HG03460 (cell line): Measurements from ENCODE around the gene JMJD1C.

Experiments used
- ATAC-seq: cut with Tn5 transposase; IDR thresholded peaks from one replicate; pipeline ENCODE4 v1.9.1; 2021; ENCODE audit not compliant: unreplicated experiment

The JMJD1C gene

DNA sequence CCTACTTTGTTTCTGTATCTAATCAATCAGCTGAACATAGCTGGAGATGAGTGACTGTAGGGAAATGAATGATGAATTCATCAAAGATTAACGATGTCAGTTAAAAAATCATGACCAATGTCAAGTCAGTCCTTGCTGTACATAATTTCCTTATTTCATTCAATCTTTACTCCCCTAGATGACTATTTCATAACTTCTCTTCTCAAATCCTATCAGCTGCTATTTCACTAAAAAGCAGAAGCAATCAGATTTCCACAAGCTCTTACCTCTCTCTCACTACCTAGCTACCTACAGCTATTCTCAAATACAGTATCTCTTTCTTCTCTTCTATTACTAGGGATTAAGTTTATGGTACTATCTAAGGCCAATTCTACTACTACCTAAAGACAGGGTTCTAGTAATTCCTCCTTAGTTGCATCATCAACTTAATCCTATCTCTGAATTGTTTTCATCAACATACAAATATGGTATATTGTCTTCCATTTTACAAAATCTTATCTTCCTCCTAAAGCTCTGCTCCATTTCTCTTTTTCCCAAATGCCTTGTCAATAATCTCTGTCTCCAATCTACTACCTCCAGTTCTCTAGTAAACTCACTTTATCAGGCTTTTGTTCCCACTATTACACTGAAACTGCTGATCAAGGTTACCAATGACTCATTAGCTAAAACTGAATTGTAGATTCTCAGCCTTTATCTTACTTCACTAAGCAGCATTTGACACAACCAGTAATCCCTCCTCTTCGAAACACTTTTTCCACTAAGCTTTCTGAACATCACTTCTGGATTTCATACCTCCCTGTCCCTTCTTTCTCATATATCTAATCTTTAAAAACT, 28.4 kb downstream of the JMJD1C start:
- no peak for ATAC-seq

- ATAC-seq = no peak
These were observed 29.6 kb downstream of the JMJD1C start for GRCh38 chr10:63436225-63436624.

- no peak for ATAC-seq
These were observed 30.6 kb downstream of the JMJD1C start for GRCh38 chr10:63434866-63435854.

GRCh38 chr10:63431962-63432797, 33.6 kb downstream of the JMJD1C start:
- ATAC-seq = no peak

GRCh38 chr10:63430999-63431356, 34.8 kb downstream of the JMJD1C start:
- ATAC-seq = no peak

DNA sequence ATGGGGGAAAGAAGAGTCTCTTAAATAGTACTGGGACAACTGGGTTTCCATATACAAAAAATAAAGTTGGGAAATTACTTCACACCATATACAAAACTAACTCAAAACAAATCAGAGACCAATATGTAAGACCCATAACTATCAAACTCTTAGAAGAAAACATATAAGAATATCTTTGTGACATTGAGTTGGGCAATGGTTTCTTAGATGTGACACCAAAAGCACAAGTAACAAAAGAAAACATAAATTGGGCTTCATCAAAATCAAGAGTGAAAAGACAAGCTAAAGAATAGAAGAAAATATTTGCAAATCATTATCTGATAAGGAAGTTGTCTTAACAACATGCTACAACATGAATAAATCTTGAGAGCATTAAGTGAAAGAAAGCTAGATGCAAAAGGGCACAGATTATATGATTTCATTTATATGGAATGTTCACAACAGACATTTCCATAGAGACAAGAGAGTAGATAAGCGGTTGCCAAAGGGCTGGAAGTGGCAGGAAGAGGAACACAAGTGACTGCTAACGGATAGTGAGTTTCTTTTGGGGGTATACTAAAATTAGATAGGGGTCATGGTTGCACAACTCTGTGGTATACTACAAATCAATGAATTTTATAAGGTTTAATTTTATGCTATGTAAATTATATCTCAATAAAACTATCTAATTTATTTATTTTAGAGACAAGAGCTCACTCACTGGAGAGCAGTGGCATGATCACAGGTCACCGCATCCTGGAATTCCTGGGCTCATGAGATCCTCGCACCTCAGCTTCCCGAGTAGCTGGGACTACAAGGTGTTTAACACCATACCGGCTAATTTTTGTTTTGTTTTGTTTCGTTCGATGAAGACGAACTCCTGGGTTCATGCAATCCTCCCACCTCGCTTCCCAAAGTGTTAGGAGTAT, 35.4 kb downstream of the JMJD1C start:
- no peak for ATAC-seq

DNA sequence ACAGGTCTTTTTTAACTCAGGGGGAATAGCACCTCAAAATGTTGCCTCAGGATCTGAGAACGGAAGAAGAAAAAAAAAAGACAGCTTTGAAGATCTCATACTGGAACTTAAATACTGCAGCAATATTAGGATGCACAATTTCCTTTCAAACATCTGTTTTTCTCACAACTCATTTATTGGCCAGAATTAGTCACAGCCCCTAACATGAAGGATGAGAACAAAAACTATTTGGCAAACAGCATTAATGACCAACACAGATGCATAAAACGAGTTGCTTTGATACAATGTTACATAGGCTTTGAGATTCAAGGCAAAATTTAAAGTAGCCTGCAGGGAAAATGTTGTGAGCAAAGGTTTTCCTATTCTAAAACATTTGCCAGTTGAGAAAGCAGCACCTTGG, 36.5 kb downstream of the JMJD1C start:
- no peak for ATAC-seq

GRCh38 chr10:63427013-63427412, 38.8 kb downstream of the JMJD1C start:
- ATAC-seq = no peak

DNA sequence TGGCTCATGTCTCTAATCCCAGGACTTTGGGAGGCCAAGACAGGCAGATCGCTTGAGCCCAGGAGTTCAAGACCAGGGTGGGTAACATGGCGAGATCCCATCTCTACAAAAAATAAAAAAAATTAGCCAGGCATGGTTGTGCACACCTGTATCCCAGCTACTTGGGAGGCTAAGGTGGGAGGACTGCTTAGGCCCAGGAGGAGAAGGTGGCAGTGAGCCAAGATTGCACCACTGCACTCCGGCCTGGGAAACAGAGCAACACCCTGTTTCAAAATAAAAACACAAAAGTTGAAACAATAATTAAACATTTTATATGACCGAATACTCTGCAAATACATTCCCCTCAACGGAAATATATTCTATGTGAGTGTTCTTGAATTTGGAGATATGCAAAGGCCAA, 40.3 kb downstream of the JMJD1C start:
- ATAC-seq = no peak

- no peak for ATAC-seq
These were observed 41.2 kb downstream of the JMJD1C start for GRCh38 chr10:63424576-63424975.

DNA sequence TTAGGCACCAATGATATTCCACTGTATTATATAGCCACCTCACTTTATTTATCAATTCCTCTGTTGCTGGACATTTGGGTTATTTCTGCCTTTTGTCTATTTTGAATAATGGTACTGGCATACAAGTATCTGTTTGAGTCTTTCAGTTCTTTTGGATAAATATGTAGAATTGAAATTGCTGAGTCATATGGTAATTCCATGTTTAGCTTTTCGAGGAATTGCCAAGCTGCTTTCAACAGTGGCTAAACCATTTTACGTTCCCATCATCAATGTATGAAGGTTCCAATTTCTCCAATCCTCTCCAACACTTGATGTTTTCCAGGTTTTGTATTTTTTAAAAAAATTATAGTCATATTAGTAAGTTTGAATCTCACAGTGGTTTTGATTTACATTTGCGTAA, 42.3 kb downstream of the JMJD1C start:
- ATAC-seq = no peak

DNA sequence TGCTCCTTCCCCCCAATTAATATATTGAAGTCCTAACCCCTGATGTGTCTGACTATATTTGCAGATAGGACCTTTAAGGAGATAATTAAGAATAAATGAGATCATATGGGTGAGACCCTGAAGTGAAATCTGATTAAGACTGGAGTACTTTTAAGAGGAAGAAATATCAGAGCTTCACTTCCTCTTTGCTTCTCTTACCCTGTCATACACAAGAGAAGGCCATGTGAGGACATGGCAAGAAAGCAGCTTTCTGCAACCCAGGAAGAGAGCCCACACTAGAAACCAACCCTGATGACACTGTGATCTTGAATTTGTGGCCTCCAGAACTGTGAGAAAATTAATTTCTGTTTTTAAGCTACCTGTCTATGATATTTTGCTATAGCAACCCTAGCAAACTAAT, 44.2 kb downstream of the JMJD1C start:
- ATAC-seq = peak; percentile 97

- no peak for ATAC-seq
These were observed 49.4 kb downstream of the JMJD1C start for GRCh38 chr10:63416376-63416775.

DNA sequence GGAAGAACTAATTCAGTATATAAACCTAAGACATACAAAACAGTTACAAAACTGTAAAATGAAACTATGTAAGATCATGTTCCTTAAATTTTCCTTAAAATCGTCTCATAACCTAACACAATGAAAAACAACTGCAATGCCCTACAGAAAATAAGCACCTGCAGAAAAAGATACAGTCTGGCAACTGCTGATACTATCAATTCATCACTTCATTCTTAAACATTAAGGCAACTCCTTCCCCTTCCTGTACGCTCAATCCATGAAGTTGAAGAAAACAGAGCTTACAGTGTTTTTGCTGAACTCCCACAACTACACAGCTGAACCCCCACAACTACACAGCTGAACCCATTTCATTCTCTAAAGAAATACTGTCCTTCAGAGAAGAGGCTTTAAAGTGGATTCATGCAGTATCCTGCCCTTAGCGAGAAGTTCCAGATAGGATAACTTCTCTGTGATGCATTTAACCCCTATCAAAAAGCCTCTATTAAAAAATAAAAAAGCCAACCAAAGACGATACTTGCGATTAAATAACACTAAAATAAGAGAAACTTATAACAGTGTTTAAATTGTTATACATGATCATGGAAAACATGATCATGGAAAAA, 50.0 kb downstream of the JMJD1C start:
- no peak for ATAC-seq

DNA sequence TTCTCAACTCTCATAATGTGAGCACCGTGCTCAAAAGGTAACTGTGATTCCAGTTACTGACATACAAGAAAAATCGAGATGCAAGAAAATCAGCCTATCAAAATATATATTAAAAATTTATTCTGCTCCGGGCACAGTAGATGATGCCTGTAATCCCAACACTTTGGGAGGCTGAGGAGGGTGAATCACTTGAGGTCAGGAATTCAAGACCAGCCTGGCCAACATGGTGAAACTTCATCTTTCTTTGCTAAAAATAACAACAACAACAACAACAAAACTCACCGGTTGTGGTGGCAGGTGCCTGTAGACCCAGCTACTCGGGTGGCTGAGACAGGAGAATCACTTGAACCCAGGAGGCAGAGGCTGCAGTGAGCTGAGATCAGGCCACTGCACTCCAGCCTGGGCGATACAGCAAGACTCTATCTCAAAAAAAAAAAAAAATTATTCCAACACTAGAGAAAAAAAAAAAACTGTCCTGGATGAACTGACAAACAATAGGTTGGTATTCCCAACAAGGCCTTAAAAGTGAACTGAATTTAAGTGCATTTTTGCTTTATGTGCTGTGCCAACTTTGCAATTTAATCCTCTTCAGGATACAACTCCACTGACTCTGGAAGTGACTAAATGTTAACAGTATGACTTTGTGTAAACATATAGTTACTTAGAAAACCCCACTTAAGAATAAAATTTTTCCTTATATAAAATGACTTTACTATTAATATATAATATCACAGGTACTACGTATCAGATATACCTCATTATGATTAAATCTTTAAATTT, 51.1 kb downstream of the JMJD1C start:
- ATAC-seq = no peak

- no peak for ATAC-seq
These were observed 52.3 kb downstream of the JMJD1C start for GRCh38 chr10:63413429-63413828.

GRCh38 chr10:63412304-63412703, 53.5 kb downstream of the JMJD1C start:
- no peak for ATAC-seq

GRCh38 chr10:63410633-63411032, 55.1 kb downstream of the JMJD1C start:
- no peak for ATAC-seq

- no peak for ATAC-seq
These were observed 56.2 kb downstream of the JMJD1C start for GRCh38 chr10:63409465-63410027.
